Mucosa of gallbladder (tissue), 1 donor: ENCODE results near the gene ROBO1. TPM values are rescaled to one million over a fixed set of nuclear protein-coding genes. Genes with fewer than 3 reads are reported as not detected.
"Not testable (repeated sequence)": the region's sequence is repeated elsewhere in the genome, so short reads cannot be mapped to it uniquely, and the experiment has no call there.

Experiments
- DNase-seq: peaks from one replicate; pipeline ENCODE4 v3.0.0-alpha.2; 2020; ENCODE audit warnings: low spot score
- total RNA-seq: library from RNA; stranded (reverse); gene quantifications from one replicate; pipeline ENCODE4 v1.2.1, GENCODE V29; 2021
- donor health status: DM: no; HTN: no; CAD: no.

ROBO1 gene
- total RNA-seq, 1 donor from 2014 or later: 9.6 TPM

GRCh38 chr3:79551321-79551892 is 216.4 kb downstream of the ROBO1 start:
- DNase-seq: no peak

- no peak for DNase-seq
These were observed 224.4 kb downstream of the ROBO1 start for GRCh38 chr3:79543218-79543982.

- DNase-seq: no peak
These were observed 233.1 kb downstream of the ROBO1 start for GRCh38 chr3:79534727-79535126.

- DNase-seq: no peak
These were observed 236.1 kb downstream of the ROBO1 start for GRCh38 chr3:79531566-79532295.

GRCh38 chr3:79521221-79521848 is 246.5 kb downstream of the ROBO1 start:
- no peak for DNase-seq

GRCh38 chr3:79517766-79518413 is 249.9 kb downstream of the ROBO1 start:
- DNase-seq: no peak

- DNase-seq: no peak
These were observed 251.0 kb downstream of the ROBO1 start for GRCh38 chr3:79516795-79517194.

GRCh38 chr3:79515072-79515471 is 252.7 kb downstream of the ROBO1 start:
- DNase-seq: no peak

- DNase-seq: no peak
These were observed 253.7 kb downstream of the ROBO1 start for GRCh38 chr3:79514069-79514468.

- DNase-seq: no peak
These were observed 261.0 kb downstream of the ROBO1 start for GRCh38 chr3:79506751-79507150.

GRCh38 chr3:79502216-79502681 is 265.5 kb downstream of the ROBO1 start:
- not testable (repeated sequence) for DNase-seq

GRCh38 chr3:79497447-79498111 is 270.2 kb downstream of the ROBO1 start:
- no peak for DNase-seq

GRCh38 chr3:79491029-79491641 is 276.7 kb downstream of the ROBO1 start:
- DNase-seq: no peak

GRCh38 chr3:79490165-79491028 is 277.4 kb downstream of the ROBO1 start:
- peak; percentile 29 for DNase-seq

GRCh38 chr3:79488407-79488806 is 279.4 kb downstream of the ROBO1 start:
- DNase-seq: no peak

- no peak for DNase-seq
These were observed 287.1 kb downstream of the ROBO1 start for GRCh38 chr3:79480746-79481145.

GRCh38 chr3:79478620-79479019 is 289.2 kb downstream of the ROBO1 start:
- no peak for DNase-seq

- DNase-seq: no peak
These were observed 290.6 kb downstream of the ROBO1 start for GRCh38 chr3:79477242-79477641.

- DNase-seq: no peak
These were observed 293.8 kb downstream of the ROBO1 start for GRCh38 chr3:79473993-79474392.

GRCh38 chr3:79467721-79468120 is 300.1 kb downstream of the ROBO1 start:
- no peak for DNase-seq
